H7 (cell line): ENCODE data around the gene F10. TPM values are rescaled to one million over a fixed set of nuclear protein-coding genes. Genes with fewer than 3 reads are reported as not detected.

Experiments
- DNase-seq: peaks from one replicate; pipeline ENCODE4 v3.0.0; 2012
- H3K27me3 ChIP-seq: 2 replicates; pipeline ENCODE4 v1.6.0; 2011; ENCODE audit warnings: mild to moderate bottlenecking, low read length; ENCODE audit not compliant: control insufficient read depth, insufficient read depth
- H3K36me3 ChIP-seq: replicated peaks from 2 replicates; pipeline ENCODE4 v1.5.1; 2011; ENCODE audit warnings: low read length; ENCODE audit not compliant: control insufficient read depth, insufficient read depth
- H3K4me3 ChIP-seq: 2 replicates; pipeline ENCODE4 v1.5.1; 2011; ENCODE audit warnings: low read depth, mild to moderate bottlenecking, control low read depth, low read length, moderate library complexity; ENCODE audit not compliant: insufficient read depth
- total RNA-seq: library from RNA; depleted of rRNA; stranded (reverse); fragments of >200 nt; shearing (Covaris generic); gene quantifications from 2 replicates; pipeline ENCODE4 v1.2.3, GENCODE V29; 2014

Gene F10
- total RNA-seq, 1 experiment from 2014 or later = 2.1 TPM

GRCh38 chr13:113114511-113115362 lies 7.9 kb upstream of the F10 start:
- peak; percentile 46 for DNase-seq
- H3K27me3 ChIP-seq = peaks cover 13% of the 10 kb centered on the region; the same call in 1 of the 2 replicates

GRCh38 chr13:113115363-113116205 lies 7.0 kb upstream of the F10 start:
- Histone ChIP-seq H3K36me3 (no peaks in the 10 kb centered on the region), H3K4me3 (no peak overlapping the region), H3K27me3 (peaks cover 6% of the 10 kb centered on the region; the same call in 1 of the 2 replicates)
- DNase-seq = peak; percentile 44

More at GRCh38 chr13:113114511-113115362, 7.9 kb upstream of the F10 start:
- Histone ChIP-seq H3K36me3 (no peaks in the 10 kb centered on the region), H3K4me3 (no peak overlapping the region)

- Histone ChIP-seq H3K27me3 (no peaks in the 10 kb centered on the region), H3K36me3 (no peaks in the 10 kb centered on the region), H3K4me3 (no peak overlapping the region)
- DNase-seq = peak; percentile 53
Measured at GRCh38 chr13:113116206-113116800, 6.3 kb upstream of the F10 start.

- H3K36me3 ChIP-seq = no peaks in the 10 kb centered on the region
- H3K4me3 ChIP-seq = no peak overlapping the region
- no peaks in the 10 kb centered on the region for H3K27me3 ChIP-seq
- peak; percentile 56 for DNase-seq
Measured at GRCh38 chr13:113116871-113117271, 5.7 kb upstream of the F10 start.

- peak; percentile 33 for DNase-seq
- no peaks in the 10 kb centered on the region for H3K36me3 ChIP-seq
- H3K27me3 ChIP-seq = no peaks in the 10 kb centered on the region
- H3K4me3 ChIP-seq = no peak overlapping the region
Measured at GRCh38 chr13:113117335-113117872, 5.2 kb upstream of the F10 start.

GRCh38 chr13:113117911-113118260 lies 4.7 kb upstream of the F10 start:
- no peaks in the 10 kb centered on the region for H3K27me3 ChIP-seq
- DNase-seq = no peak
- no peaks in the 10 kb centered on the region for H3K36me3 ChIP-seq

GRCh38 chr13:113118261-113119021 lies 4.2 kb upstream of the F10 start:
- peak; percentile 60 for DNase-seq
- Histone ChIP-seq H3K4me3 (no peak overlapping the region), H3K27me3 (no peaks in the 10 kb centered on the region), H3K36me3 (no peaks in the 10 kb centered on the region)

More at GRCh38 chr13:113117911-113118260, 4.7 kb upstream of the F10 start:
- H3K4me3 ChIP-seq = no peak overlapping the region

GRCh38 chr13:113119166-113119821 lies 3.3 kb upstream of the F10 start:
- DNase-seq = peak; percentile 21
- Histone ChIP-seq H3K36me3 (no peaks in the 10 kb centered on the region), H3K4me3 (no peak overlapping the region), H3K27me3 (no peaks in the 10 kb centered on the region)

- Histone ChIP-seq H3K4me3 (no peak overlapping the region), H3K27me3 (no peaks in the 10 kb centered on the region), H3K36me3 (no peaks in the 10 kb centered on the region)
- peak; percentile 29 for DNase-seq
Measured at GRCh38 chr13:113119822-113120189, 2.8 kb upstream of the F10 start.

- no peaks in the 10 kb centered on the region for H3K27me3 ChIP-seq
- H3K4me3 ChIP-seq = no peak overlapping the region
- no peaks in the 10 kb centered on the region for H3K36me3 ChIP-seq
- peak; percentile 39 for DNase-seq
Measured at GRCh38 chr13:113120300-113121182, 2.1 kb upstream of the F10 start.

GRCh38 chr13:113121183-113121927 lies 1.2 kb upstream of the F10 start:
- Histone ChIP-seq H3K27me3 (no peaks in the 10 kb centered on the region), H3K36me3 (no peaks in the 10 kb centered on the region), H3K4me3 (no peak overlapping the region)
- peak; percentile 42 for DNase-seq

- Histone ChIP-seq H3K4me3 (no peak overlapping the region), H3K36me3 (no peaks in the 10 kb centered on the region), H3K27me3 (no peaks in the 10 kb centered on the region)
- DNase-seq = peak; percentile 61
Measured at GRCh38 chr13:113121928-113122471, 599 bp upstream of the F10 start.
